Measurements from ENCODE around the gene S100A5. TPM values are rescaled to one million over a fixed set of nuclear protein-coding genes. Genes with fewer than 3 reads are reported as not detected.

Gene S100A5
- total and polyA plus RNA-seq, 10 of the 15 experiments (the other 5 are each of a cell fraction or from before 2014, with no cell fraction given), result 0.47 to 0.75 (median 0.56) TPM; not detected in 6

GRCh38 chr1:153546371-153546770 is 5.6 kb upstream of the S100A5 start:
- BruUV-seq (replicated peaks), result no TSS peak
- TF ChIP-seq, protein P1, sequence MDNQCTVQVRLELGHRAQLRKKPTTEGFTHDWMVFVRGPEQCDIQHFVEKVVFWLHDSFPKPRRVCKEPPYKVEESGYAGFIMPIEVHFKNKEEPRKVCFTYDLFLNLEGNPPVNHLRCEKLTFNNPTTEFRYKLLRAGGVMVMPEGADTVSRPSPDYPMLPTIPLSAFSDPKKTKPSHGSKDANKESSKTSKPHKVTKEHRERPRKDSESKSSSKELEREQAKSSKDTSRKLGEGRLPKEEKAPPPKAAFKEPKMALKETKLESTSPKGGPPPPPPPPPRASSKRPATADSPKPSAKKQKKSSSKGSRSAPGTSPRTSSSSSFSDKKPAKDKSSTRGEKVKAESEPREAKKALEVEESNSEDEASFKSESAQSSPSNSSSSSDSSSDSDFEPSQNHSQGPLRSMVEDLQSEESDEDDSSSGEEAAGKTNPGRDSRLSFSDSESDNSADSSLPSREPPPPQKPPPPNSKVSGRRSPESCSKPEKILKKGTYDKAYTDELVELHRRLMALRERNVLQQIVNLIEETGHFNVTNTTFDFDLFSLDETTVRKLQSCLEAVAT (IDR thresholded peaks at IDR 0.05), result no peak
- TF ChIP-seq CREB1 (IDR thresholded peaks at IDR 0.05; ENCODE audit: low read depth) (no peak), NKRF (conservative IDR thresholded peaks at IDR 0.05) (no peak), PKNOX1 (IDR thresholded peaks at IDR 0.05) (no peak), ATF7 (IDR thresholded peaks at IDR 0.05; ENCODE audit: low read depth) (no peak), FOXK2 (IDR thresholded peaks at IDR 0.05) (no peak), EED (IDR thresholded peaks at IDR 0.05; ENCODE audit: low read depth) (no peak), STAT1 (conservative IDR thresholded peaks at IDR 0.05) (no peak), ATF2 (IDR thresholded peaks at IDR 0.05; ENCODE audit: low read length) (no peak), IKZF2 (IDR thresholded peaks at IDR 0.05) (no peak), HDAC2 (IDR thresholded peaks at IDR 0.05) (no peak), MYC (IDR thresholded peaks at IDR 0.05; ENCODE audit: insufficient read depth, insufficient read length, insufficient replicate concordance, low read length, severe bottlenecking) (no peak), SREBF2 (IDR thresholded peaks at IDR 0.05; ENCODE audit: low read length) (no peak)
- TF ChIP-seq, protein P2, sequence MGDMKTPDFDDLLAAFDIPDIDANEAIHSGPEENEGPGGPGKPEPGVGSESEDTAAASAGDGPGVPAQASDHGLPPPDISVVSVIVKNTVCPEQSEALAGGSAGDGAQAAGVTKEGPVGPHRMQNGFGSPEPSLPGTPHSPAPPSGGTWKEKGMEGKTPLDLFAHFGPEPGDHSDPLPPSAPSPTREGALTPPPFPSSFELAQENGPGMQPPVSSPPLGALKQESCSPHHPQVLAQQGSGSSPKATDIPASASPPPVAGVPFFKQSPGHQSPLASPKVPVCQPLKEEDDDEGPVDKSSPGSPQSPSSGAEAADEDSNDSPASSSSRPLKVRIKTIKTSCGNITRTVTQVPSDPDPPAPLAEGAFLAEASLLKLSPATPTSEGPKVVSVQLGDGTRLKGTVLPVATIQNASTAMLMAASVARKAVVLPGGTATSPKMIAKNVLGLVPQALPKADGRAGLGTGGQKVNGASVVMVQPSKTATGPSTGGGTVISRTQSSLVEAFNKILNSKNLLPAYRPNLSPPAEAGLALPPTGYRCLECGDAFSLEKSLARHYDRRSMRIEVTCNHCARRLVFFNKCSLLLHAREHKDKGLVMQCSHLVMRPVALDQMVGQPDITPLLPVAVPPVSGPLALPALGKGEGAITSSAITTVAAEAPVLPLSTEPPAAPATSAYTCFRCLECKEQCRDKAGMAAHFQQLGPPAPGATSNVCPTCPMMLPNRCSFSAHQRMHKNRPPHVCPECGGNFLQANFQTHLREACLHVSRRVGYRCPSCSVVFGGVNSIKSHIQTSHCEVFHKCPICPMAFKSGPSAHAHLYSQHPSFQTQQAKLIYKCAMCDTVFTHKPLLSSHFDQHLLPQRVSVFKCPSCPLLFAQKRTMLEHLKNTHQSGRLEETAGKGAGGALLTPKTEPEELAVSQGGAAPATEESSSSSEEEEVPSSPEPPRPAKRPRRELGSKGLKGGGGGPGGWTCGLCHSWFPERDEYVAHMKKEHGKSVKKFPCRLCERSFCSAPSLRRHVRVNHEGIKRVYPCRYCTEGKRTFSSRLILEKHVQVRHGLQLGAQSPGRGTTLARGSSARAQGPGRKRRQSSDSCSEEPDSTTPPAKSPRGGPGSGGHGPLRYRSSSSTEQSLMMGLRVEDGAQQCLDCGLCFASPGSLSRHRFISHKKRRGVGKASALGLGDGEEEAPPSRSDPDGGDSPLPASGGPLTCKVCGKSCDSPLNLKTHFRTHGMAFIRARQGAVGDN (IDR thresholded peaks at IDR 0.05), result no peak
- Histone ChIP-seq H3K36me3 (ENCODE audit: control insufficient read depth in 2 of 2, insufficient read depth in 2 of 2, low read length in 1 of 2) (no peaks in the 10 kb centered on the region), H3K9ac (ENCODE audit: control insufficient read depth, insufficient read depth, low read length) (no peak overlapping the region), H3K4me2 (ENCODE audit: control insufficient read depth, insufficient read depth) (no peak overlapping the region), H3K79me2 (ENCODE audit: control insufficient read depth, insufficient read depth, low read length) (no peaks in the 10 kb centered on the region), H3K27ac (ENCODE audit: control insufficient read depth, insufficient read depth) (no peak overlapping the region), H4K20me1 (ENCODE audit: control insufficient read depth, insufficient read depth) (no peaks in the 10 kb centered on the region), H3K4me3 (no peak overlapping the region), H3K27me3 (replicated peaks in 1 of 2; ENCODE audit: control insufficient read depth in 2 of 2, insufficient read depth in 2 of 2, low read length in 1 of 2) (no peaks in the 10 kb centered on the region), H3K4me1 (ENCODE audit: control insufficient read depth, insufficient read depth, low read length) (peaks cover 15% of the 10 kb centered on the region), H3K9me3 (replicated peaks; ENCODE audit: control insufficient read depth, insufficient read depth, low read length) (no peaks in the 10 kb centered on the region), H2AFZ (ENCODE audit: control insufficient read depth, low read depth, low read length) (no peak overlapping the region)
- FAIRE-seq (no peak), ATAC-seq (no peak), DNase-seq (ENCODE audit: low read depth, low spot score) (no peak)
- intact Hi-C loops (cut with micrococcal nuclease; ENCODE audit: unreplicated experiment) (no loop called here), in situ Hi-C loops (cut with MboI) (no loop called here)
- ChIA-PET RAD21 (ENCODE audit: unreplicated experiment) (interaction anchor here (3.5 kb wide), 1 partner anchor 12 kb away, joined by 38 read pairs; the partner anchor contains the start of gene S100A6), CTCF (interaction anchor here (0.6 to 4.3 kb wide), 6 partner anchors 12 to 85 kb away, joined by 3 to 46 read pairs (median 9); partner anchors contain the start of gene S100A6), POLR2A (interaction anchor here (0.8 to 4.1 kb wide), 4 partner anchors 9 to 19 kb away, joined by 6 to 34 read pairs (median 18); partner anchors contain the start of genes S100A2 and S100A6), SMC1A (ENCODE audit: uncharacterized antibody, unreplicated experiment) (interaction anchor here (0.7 to 3.4 kb wide), 7 partner anchors 10 to 204 kb away, joined by 3 to 18 read pairs (median 5); partner anchors contain the start of genes S100A2 and S100A6)
- WGBS (ENCODE audit: insufficient coverage, insufficient replicate concordance, low lambda C conversion rate, missing lambda C conversion rate), result 19% methylated on average over 8 of the region's 8 CpGs

Measured in GM12878 (cell line).